ACHN (cell line): ENCODE data around the gene SULT1C3.
A peak's percentile ranks its signal among the peaks of the same experiment; 100 is the strongest.
"Not testable (repeated sequence)": the region's sequence is repeated elsewhere in the genome, so short reads cannot be mapped to it uniquely, and the experiment has no call there.

ENCODE experiments used
- DNase-seq: peaks from one replicate; pipeline ENCODE4 v3.0.0-alpha.2; 2015
- in situ Hi-C: cut with HindIII; loops from 2 replicates; pipeline ENCODE4 v1.10.0; 2017; ENCODE audit warnings: low sequenced_read_pairs, low pct_ligation_motif_present, low pct_unique_long_range_greater_than_20kb

Gene SULT1C3

DNA sequence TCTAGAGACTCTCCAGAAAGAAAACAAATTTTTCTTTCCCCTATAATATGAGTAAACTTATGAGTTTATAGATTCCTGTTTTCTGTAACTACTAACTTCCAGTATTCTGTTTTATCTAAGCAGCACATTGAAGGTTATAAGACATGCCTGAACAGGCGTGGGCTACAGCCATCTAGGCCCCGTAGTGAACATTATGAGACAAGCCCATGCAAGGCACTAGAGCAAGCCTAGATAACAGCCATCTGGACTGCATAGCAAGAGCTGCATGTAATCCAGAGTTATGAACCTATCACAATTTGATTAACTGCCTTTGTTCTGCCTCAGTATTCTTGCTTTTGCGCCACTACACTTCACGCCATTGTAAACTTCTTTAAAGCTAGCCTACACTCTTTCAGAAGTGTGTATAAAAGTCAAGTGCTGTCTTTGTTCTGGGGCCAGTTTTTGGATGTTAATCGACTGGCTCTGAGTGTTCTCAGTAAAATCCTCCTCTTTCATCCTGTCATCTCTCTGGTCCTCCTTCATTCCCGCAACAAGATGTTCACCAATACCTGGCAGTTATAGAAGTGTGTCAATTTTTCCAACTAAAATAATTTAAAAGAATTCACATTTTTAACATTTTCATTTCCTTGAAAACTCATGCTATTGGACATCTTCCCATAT is 3.0 kb upstream of the SULT1C3 start:
- no peak for DNase-seq
- in situ Hi-C loops: no loop called here

DNA sequence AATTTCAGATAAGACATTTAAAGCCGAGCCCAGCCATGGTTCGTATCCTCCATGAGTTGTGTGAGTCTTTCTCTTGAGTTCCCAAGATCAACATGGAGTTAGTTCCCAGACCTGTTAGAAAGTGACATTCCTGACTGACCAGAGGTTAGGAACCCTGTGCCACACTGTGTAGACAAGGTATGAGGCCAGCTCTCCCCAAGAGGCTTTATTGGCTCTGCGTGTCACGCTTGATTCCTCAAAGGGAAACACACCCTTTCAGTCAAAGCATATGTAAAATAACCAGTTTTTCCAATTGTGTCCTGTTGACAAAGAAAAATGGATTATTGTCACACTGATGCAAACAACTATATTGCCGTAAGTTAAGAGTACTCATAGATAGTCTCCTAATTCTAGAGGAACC is 1.2 kb downstream of the SULT1C3 start:
- no peak for DNase-seq
- in situ Hi-C loops: no loop called here

DNA sequence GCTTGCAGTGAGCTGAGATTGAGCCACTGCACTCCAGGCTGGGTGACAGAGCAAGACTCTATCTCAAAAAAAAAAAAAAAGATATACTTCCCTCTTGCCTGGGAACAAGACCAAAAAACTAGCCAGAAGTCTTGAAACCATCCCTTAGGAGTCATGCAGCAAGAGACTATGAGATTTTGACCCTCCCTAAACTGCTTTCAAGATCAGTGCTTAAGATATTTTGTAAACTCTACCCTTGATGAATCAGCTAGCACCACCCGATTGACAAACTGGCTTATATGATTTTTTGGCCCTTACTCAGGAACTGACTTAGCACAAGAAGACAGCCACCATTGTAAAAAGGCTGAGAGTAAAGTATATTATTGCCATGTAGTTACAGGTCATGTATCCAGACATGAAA is 3.8 kb downstream of the SULT1C3 start:
- no peak for DNase-seq
- in situ Hi-C loops: no loop called here

DNA sequence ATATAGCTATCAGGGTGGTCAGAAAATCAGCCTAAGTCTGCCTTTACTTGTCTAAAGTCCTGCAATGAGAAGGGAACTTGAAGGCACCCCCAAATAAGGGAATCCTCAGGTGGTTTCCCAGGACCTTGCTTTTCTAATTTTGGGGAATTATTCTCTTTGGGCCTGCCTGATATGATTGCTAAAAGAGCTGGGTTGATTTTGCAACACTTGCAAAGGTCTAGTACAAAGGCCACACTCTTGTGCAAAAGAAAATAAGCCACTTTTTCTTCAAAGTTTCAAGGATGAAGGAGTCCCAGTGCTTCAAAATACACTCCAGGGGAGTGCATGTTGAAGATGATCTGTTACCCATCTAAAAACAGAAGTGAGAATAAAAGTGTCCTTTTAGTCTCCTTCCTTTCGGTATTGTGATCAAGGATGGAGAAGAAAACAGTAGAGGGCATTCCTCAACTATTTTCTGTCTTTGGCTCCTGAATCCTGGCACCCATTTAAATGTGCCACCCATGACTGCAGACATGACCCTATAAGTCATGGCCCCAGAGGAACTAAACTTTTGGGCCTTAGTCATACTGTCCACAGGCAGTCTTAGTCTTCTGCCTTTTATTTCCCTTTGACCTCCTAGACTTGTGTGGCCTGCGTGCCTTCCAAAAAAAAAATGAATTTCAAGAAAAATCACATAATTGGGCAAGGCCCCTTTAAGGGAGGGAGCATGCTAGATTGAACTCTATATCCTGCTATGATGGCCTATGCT is 5.1 kb downstream of the SULT1C3 start:
- in situ Hi-C loops: no loop called here

DNA sequence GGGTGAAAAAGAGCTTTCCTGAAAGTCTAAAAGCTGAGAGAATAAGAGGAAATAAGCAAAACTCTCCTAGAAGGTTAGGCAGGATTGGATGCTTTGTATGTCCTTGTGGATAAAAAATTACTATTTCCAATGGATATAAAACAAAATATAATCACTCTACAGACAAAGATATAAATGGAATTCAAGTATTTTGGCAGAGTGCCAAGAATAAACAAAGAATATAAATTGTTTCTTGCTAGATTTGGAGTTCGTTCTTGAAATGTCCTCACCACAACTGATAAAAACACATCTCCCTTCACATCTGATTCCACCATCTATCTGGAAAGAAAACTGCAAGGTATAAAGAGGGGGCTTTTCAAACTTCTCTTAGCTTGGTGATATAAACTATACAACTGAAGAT is 13.3 kb downstream of the SULT1C3 start:
- no peak for DNase-seq
- in situ Hi-C loops: no loop called here

More for the DNA sequence above, 5.1 kb downstream of the SULT1C3 start:
- DNase-seq: no peak

DNA sequence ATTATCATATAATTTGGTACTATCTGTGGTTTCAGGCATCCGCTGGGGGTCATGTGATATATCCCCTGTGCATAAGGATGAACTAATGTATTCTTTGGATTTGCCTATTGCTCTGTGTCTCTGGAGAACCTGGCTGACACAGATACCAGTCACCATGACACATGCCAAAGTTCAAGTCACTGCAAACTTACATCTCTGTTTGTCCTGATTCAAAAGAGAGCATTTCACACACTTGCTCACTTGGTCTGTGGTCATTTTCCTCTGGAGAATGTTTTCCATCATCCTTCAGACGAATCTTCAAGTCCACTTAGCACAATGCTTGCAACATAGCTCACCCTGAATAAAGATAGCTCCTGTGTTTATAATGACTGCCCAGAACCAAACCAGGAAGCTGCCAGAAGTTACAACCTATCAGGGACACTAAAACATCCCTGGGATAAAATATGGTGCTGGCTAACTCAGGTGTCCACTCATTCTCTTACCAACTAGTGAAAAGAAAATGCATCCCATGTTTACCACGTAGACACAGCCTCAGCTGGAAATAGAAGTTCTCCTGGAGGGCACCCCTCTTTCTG is 18.1 kb downstream of the SULT1C3 start:
- in situ Hi-C loops: no loop called here
- no peak for DNase-seq

DNA sequence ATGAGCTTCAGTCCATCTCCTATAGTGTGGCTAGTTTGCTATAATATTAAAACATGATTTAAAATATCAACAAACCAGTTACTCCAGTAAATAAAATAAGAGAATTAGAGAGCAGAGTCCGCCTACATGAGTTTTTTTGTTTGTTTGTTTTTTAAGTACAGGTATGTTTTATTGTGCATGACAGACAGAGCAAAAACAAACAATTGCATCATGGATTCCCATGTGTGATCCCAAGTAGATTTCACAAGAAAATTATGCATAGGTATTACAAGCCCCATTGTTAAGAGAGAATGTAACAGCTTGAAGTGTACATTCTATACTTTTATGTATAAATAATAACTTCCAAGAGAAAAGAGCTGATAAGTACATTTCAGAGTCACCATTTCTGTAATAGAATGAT is 21.0 kb downstream of the SULT1C3 start:
- in situ Hi-C loops: no loop called here
- no peak for DNase-seq

DNA sequence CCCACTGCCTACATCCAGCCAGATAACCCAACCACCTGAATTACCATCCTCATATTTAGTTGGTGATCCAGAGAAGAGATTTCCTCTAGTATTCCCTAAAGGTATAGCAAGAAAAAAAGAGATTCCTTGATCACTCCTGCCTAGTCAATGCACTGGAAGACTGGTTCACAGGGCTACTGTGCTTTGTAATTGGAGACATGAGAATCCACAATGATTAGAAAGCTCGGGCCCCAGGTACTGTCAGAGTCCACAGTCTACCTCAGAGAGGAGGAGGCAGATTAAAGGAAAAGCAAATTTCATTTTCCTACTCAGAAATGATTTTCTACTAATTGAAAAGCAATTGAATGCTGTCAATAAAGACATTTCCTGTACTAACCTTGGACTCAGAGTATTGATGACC is 22.3 kb downstream of the SULT1C3 start:
- in situ Hi-C loops: no loop called here
- no peak for DNase-seq

DNA sequence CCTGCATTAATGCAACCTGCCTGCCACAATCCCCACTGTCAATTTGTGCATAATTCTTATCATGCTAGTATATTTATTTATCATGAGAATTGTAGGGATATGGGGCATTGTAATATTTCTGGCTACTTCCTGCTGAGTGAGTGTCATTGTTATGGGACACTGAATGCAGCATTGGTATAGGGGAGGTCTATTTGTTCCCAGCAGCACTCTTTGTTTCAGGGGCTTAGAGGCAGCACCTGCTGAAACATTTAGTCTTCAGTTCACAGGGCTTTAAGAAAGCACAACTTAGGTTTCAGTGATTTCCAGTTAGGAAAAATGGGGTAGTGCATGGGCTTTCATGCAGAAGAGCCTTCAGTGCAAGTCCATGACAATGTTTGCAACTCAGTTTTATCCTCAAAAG is 23.6 kb downstream of the SULT1C3 start:
- no peak for DNase-seq
- in situ Hi-C loops: no loop called here

DNA sequence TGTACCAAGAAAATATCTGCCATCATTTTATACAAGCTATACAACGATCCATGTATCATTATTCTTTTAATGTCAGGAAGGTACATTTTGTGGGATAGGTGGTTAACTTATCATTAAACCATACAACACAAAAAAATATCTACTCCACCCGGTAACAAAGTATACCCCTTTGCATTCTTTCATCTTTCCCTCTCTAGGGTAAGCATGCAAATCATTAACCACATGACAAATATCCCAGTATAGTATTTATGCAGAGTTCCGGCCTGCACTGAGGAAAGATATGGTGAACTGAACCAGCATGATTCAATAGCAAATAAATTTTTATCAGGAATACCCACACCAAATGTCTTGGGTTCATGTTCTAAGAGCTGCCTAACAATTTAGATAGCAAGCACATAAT is 26.4 kb downstream of the SULT1C3 start:
- in situ Hi-C loops: no loop called here
- DNase-seq: peak; percentile 60

DNA sequence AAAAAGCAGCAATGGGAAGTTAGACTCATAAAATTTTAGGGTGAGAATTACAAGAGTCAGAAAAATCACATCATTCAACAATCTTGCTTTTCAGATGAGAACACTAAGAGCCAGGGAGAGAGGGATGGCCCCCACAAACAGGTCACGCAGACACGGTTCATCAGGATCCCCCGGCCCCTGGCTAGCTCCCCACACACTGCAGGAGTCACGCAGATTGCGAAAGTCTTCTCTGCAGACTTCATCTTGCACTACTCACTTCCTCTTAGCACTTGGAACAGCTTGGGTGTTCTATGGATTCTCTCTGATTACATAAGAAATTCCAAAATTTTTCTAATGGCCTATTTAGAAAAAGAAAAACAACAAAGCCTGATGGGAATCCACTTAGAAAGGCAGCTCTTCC is 27.3 kb downstream of the SULT1C3 start:
- DNase-seq: peak; percentile 17

DNA sequence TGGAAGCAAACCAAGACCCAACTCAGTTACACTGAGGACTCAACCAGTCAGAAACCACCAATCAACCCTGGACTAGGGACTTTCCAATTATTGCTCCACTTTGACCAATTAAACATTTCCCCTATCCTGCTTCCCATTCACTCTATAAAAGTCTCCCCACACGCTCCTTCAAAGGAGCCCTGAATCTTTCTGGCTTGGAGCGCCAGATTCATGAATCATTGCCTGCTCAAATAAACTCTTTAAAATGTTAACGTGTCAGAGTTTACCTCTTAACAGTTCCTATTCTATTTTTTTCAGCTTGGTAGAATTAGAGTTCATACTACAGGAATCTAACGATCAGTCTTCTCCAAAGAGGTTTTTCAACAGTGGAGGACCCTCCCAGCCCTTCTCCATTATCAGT is 28.2 kb downstream of the SULT1C3 start:
- DNase-seq: peak; percentile 28

More for the DNA sequence above, 27.3 kb downstream of the SULT1C3 start:
- in situ Hi-C loops: no loop called here

DNA sequence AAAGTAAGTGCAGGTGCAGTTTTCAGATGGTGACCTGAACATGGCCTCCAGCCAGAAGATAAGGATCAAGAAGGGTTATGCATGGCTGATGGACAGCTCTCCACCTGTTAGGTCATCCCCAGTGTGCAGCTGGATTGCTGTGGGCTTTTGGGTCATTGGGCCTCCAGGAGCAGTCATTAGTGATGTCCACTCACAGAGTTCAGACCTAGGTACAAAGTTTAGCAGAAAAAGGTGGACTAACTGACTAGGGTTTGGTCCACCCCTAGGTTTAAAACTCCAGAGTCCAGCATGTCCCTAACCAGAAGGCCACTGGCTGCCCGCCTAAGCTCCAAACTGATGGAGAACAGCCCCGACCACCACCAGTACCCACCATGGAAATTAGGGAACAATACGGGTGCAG is 30.6 kb downstream of the SULT1C3 start:
- in situ Hi-C loops: no loop called here
- no peak for DNase-seq

More for the DNA sequence above, 28.2 kb downstream of the SULT1C3 start:
- in situ Hi-C loops: no loop called here

DNA sequence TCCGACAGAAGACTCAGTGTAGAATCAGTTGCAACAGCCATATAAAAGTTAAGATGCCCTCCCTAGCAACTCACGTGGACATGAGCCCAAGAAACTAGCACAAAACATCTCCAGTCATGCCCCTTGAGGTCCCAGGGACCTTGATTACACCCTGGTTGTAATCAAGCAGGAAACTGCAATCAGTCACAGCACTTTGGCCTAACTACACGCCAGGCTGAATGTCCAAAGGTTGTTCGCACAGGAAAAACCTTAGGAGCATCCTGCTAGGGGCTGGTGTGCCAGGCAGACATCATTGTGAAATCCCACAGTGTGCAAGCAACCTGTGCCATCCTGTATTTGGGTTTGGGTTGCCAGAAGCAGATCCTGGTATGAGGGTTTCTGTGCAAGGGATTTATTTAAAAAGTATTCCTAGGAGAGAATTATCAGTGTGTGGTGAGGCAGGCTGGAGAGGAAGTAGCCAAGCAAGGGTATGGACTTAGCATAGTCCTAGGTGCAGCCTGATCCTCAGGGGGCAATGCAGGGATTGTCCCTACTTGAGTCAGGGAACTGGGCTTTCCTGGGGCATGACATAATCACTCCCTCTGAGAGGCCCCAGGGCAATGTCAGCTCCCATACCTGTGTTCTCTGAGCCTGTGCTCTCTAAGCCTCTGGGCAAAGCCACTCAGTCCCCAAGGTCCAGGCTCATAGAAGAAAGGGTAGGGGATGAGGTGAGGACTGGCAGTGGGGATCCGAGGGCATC is 31.2 kb downstream of the SULT1C3 start:
- in situ Hi-C loops: no loop called here
- DNase-seq: no peak

DNA sequence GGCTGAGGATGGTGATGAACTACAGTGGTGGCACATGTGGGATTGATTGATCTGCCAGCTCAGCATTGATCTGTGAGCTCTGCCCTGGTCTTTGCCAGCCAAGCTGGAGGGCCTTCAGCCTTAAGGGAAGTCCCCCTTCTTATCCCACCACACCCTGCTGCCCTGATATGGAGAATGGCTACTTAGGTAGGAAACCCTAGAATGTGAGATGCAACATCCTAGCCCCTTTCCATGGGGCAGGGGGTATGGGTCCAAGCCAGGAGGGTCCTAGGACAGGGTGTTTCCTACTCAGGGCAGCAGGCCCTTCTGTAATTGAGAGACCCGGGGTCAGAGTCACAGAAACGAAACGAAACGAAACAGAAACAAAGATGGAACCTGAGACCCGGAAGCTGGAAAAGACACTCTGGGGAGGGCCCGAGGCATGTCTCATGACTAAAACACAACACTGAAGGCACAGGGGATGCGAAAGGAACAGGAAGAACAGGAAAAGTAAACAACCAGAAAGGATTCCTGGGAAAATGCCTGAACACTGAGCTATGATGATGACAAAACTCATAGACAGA is 32.0 kb downstream of the SULT1C3 start:
- in situ Hi-C loops: no loop called here
- DNase-seq: peak; percentile 86

DNA sequence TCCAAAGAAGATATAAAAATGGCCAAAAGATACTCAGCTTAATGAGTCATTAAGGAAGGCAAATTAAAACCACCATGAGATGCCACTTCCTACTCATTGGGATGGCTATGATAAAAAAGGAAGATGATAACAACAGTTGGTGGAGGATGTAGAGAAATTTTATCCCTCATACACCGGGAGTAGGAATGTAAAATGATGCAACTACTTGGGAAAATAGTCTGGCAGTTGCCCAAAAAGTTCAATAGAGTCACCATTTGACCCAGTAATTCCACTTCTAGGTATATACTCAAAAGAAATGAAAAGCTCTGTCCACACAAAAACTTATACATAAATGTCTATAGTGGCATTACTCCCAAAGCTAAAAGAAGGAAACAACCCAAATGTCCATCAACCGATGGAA is 38.9 kb downstream of the SULT1C3 start:
- in situ Hi-C loops: no loop called here
- DNase-seq: no peak

DNA sequence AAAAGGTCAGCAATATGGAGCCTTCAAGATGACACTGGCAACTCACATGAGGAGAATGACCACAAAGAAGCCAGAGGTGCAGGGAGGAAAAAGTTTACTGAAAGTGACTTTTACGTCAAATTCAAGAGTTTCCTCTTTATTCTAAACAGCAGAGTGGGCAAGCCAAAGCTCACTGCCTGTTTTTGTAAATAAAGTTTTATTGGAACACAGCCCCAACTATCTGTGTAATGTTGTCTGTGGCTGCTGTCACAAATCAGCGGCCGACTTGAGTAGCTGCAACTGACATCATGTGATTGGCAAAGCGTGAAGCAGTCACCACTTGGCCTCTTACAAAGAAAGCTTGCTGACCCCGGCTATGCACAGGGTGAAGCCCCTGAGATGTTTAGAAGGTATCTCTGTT is 39.7 kb downstream of the SULT1C3 start:
- in situ Hi-C loops: no loop called here
- DNase-seq: no peak

DNA sequence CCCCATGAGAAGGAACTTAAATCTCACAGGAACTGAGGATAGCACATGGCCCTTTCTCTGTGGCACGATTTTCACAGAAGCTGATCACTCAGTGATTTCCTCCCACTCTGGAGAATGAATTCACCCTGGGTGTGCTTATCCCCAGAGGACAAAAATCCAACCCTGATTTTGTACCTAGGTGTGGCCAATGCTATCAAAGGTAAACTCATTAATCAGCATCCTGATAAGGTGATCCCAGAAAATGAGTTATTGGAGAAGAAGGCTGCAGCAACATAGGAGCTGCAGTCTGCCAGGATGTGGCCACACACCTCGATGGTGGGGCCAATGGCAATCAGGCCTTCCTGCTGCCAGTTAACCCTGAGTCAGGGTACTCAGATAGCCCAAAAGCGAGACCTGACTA is 40.7 kb downstream of the SULT1C3 start:
- in situ Hi-C loops: no loop called here
- no peak for DNase-seq

DNA sequence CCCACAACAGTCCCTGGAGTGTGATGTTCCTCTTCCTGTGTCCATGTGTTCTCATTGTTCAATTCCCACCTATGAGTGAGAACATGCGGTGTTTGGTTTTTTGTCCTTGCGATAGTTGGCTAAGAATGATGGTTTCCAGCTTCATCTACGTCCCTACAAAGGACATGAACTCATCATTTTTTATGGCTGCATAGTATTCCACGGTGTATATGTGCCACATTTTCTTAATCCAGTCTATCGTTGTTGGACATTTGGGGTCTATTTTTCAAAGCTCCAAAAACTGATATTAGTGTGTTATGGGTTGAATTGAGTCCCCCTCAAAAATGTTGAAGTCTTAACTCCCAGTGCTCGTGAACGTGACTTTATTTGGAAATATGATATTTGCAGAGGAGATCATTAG is 44.8 kb downstream of the SULT1C3 start:
- in situ Hi-C loops, DNase-seq: not testable (repeated sequence)
